Smooth muscle cell (in vitro differentiated cells): Measurements from ENCODE around the gene OSTF1. TPM values are rescaled to one million over a fixed set of nuclear protein-coding genes. Genes with fewer than 3 reads are reported as not detected.

ENCODE experiments used
- DNase-seq: peaks from one replicate; lab custom pipeline; 2025; ENCODE audit not compliant: unreplicated experiment; lab: John Stamatoyannopoulos, UW
- H2AFZ ChIP-seq: fragments of 200-600 bp; sonication (generic); 2 replicates; pipeline ENCODE4 v1.6.0; 2016; ENCODE audit warnings: antibody characterized with exemption, low read depth, mild to moderate bottlenecking
- H3F3A ChIP-seq: fragments of 200-600 bp; sonication (generic); 2 replicates; pipeline ENCODE4 v1.6.0; 2017; ENCODE audit warnings: antibody characterized with exemption, low read depth
- H3K27ac ChIP-seq: fragments of 200-600 bp; sonication (generic); 2 replicates; pipeline ENCODE4 v1.5.1; 2016; ENCODE audit warnings: low read depth, mild to moderate bottlenecking
- H3K27me3 ChIP-seq: fragments of 200-600 bp; sonication (generic); 2 replicates; pipeline ENCODE4 v1.6.1; 2016; ENCODE audit warnings: low read depth, mild to moderate bottlenecking
- H3K36me3 ChIP-seq: fragments of 200-600 bp; sonication (generic); 2 replicates; pipeline ENCODE4 v1.5.1; 2016; ENCODE audit warnings: low read depth
- H3K4me1 ChIP-seq: fragments of 200-600 bp; sonication (generic); 2 replicates; pipeline ENCODE4 v1.5.1; 2016; ENCODE audit warnings: low read depth
- H3K4me2 ChIP-seq: fragments of 200-600 bp; sonication (generic); 2 replicates; pipeline ENCODE4 v1.6.0; 2016; ENCODE audit warnings: mild to moderate bottlenecking
- H3K4me3 ChIP-seq: fragments of 200-600 bp; sonication (generic); 2 replicates; pipeline ENCODE4 v1.5.1; 2016; ENCODE audit warnings: mild to moderate bottlenecking
- H3K79me2 ChIP-seq: fragments of 200-600 bp; sonication (generic); 2 replicates; pipeline ENCODE4 v1.6.0; 2016; ENCODE audit warnings: low read depth, mild to moderate bottlenecking
- H3K9ac ChIP-seq: fragments of 200-600 bp; sonication (generic); 2 replicates; pipeline ENCODE4 v1.6.0; 2016; ENCODE audit warnings: low read depth
- H3K9me3 ChIP-seq: fragments of 200-600 bp; sonication (generic); replicated peaks from 2 replicates; pipeline ENCODE4 v1.5.1; 2016; ENCODE audit warnings: low read depth
- H4K20me1 ChIP-seq: fragments of 200-600 bp; sonication (generic); 2 replicates; pipeline ENCODE4 v1.6.0; 2016; ENCODE audit warnings: low read depth
- WGBS: methylation state at CpG from one replicate; pipeline ENCODE4 v1.1.7; 2016; ENCODE audit warnings: low lambda C conversion rate; 5-methylcytosine and 5-hydroxymethylcytosine counted together
- polyA plus RNA-seq: library from polyadenylated mRNA; unstranded; fragments of >200 nt; fragmentation: Nextera tagmentation; extraction: Ambion mirVana; gene quantifications from 2 replicates; pipeline ENCODE4 v1.2.1, GENCODE V29; 2016
- total RNA-seq: library from RNA; depleted of rRNA; stranded (reverse); fragments of >200 nt; gene quantifications from 2 replicates; pipeline ENCODE4 v1.2.3, GENCODE V29; 2014
- TF ChIP-seq, protein P1 (sequence below): fragments of 200-600 bp; sonication (generic); IDR thresholded peaks from 2 replicates; pipeline ENCODE4 v1.5.1; 2017; ENCODE audit warnings: borderline replicate concordance, mild to moderate bottlenecking, antibody characterized with exemption; ENCODE audit not compliant: insufficient read depth, poor library complexity, severe bottlenecking

Gene OSTF1
- total and polyA plus RNA-seq, 2 experiments from 2014 or later: 40.6 to 44.5 TPM

DNA sequence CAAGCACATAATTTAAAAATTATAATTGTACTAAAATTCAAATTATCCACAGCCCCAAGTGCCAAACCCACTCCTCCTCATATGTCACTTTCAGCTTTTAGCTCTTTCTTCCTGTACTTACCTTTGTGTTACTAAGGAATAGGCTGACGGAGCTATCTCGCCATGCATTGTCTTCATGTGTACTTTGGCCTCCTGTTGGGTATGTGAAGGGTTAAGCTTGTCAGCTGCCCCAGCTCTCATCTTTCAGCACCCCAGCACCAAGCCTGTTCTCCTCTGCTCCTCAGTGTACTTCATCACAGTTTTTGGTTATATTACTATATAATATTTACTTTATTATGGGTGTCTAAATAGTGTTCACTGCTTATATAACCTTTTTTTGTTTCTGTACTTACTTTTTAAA is 46.2 kb downstream of the OSTF1 start:
- H3K27me3 ChIP-seq: no peaks in the 10 kb centered on the region
- no peak overlapping the region for H3K27ac ChIP-seq
- H3F3A ChIP-seq: no peaks in the 10 kb centered on the region
- no peaks in the 10 kb centered on the region for H3K9me3 ChIP-seq
- H3K79me2 ChIP-seq: no peaks in the 10 kb centered on the region
- no peak for DNase-seq
- H3K9ac ChIP-seq: no peak overlapping the region
- H3K4me3 ChIP-seq: no peak overlapping the region
- TF ChIP-seq, protein P1, sequence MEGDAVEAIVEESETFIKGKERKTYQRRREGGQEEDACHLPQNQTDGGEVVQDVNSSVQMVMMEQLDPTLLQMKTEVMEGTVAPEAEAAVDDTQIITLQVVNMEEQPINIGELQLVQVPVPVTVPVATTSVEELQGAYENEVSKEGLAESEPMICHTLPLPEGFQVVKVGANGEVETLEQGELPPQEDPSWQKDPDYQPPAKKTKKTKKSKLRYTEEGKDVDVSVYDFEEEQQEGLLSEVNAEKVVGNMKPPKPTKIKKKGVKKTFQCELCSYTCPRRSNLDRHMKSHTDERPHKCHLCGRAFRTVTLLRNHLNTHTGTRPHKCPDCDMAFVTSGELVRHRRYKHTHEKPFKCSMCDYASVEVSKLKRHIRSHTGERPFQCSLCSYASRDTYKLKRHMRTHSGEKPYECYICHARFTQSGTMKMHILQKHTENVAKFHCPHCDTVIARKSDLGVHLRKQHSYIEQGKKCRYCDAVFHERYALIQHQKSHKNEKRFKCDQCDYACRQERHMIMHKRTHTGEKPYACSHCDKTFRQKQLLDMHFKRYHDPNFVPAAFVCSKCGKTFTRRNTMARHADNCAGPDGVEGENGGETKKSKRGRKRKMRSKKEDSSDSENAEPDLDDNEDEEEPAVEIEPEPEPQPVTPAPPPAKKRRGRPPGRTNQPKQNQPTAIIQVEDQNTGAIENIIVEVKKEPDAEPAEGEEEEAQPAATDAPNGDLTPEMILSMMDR: no peak
- no peak overlapping the region for H3K4me2 ChIP-seq
- 98% methylated on average over 2 of the region's 2 CpGs for WGBS
- no peak overlapping the region for H2AFZ ChIP-seq
- H4K20me1 ChIP-seq: no peaks in the 10 kb centered on the region
- peaks cover 13% of the 10 kb centered on the region for H3K4me1 ChIP-seq
- peaks cover 13% of the 10 kb centered on the region for H3K36me3 ChIP-seq

DNA sequence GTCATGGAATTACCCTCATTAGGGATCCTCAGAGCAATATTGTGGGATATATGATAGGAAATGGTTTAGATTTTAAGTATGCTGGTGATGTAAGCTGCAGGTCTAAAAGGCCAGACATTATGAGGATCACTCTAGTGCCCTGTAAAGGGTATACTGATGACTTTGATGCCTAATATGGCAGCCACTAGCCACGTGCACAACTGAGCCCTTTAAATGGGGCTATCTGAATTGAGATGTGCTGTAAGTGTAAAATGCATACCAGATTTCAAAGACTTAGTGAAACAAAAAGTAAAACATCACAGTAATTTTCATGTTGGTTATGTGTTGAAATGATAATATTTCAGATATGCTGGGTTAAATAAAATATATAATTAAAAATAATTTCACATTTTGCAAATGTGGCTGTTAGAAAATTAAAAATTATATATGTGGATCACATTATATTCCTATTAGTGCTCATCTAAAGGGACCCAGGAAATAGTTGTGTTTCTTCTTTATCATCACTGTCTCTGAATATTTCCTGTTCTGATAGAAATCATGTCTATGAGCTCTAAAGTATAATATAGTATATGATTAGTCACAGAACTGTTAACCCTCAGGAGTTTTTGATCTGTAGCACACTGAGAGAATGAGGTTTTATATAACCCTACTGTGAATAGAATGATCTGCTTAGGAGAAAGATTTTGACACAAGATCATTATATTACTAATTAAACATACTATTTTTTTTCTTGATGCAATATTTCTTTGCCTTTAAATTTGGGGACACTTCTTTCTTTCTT is 50.1 kb downstream of the OSTF1 start:
- DNase-seq: no peak
- no peaks in the 10 kb centered on the region for H3K79me2 ChIP-seq
- no peaks in the 10 kb centered on the region for H3K9me3 ChIP-seq
- H2AFZ ChIP-seq: no peak overlapping the region
- no peak overlapping the region for H3K9ac ChIP-seq
- H3K4me2 ChIP-seq: no peak overlapping the region
- H3K4me1 ChIP-seq: peaks cover 10% of the 10 kb centered on the region
- TF ChIP-seq, protein P1: no peak
- H3K27me3 ChIP-seq: no peaks in the 10 kb centered on the region
- peaks cover 5% of the 10 kb centered on the region for H3K36me3 ChIP-seq
- H3F3A ChIP-seq: no peaks in the 10 kb centered on the region
- H3K27ac ChIP-seq: no peak overlapping the region
- 77% methylated on average over 1 of the region's 1 CpG for WGBS
- H3K4me3 ChIP-seq: no peak overlapping the region
- H4K20me1 ChIP-seq: no peaks in the 10 kb centered on the region

DNA sequence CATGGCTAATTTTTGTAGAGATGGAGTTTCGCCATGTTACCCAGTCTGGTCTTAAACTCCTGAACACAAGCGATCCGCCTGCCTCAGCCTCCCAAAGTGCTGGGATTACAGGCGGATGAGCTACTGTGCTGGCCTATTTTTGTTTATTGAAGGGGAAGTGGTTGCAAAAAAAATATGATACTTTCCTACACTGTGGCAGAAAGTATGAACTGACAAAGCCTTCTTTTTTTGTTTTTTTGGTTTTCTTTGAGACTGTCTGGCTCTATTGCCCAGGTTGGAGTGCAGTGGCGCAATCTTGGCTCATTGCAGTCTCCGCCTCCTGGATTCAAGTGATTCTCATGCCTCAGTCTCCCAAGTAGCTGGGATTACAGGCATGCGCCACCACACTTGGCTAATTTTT is 50.9 kb downstream of the OSTF1 start:
- H3K9me3 ChIP-seq: no peaks in the 10 kb centered on the region
- TF ChIP-seq, protein P1: no peak
- H3K4me2 ChIP-seq: no peak overlapping the region
- H3K27ac ChIP-seq: no peak overlapping the region
- no peaks in the 10 kb centered on the region for H3K79me2 ChIP-seq
- H3K27me3 ChIP-seq: no peaks in the 10 kb centered on the region
- 84% methylated on average over 7 of the region's 7 CpGs for WGBS
- H3K4me1 ChIP-seq: peaks cover 2% of the 10 kb centered on the region
- no peak overlapping the region for H3K9ac ChIP-seq
- DNase-seq: no peak
- H3K36me3 ChIP-seq: peaks cover 13% of the 10 kb centered on the region
- H3F3A ChIP-seq: no peaks in the 10 kb centered on the region
- no peak overlapping the region for H2AFZ ChIP-seq
- H3K4me3 ChIP-seq: no peak overlapping the region
- H4K20me1 ChIP-seq: no peaks in the 10 kb centered on the region

DNA sequence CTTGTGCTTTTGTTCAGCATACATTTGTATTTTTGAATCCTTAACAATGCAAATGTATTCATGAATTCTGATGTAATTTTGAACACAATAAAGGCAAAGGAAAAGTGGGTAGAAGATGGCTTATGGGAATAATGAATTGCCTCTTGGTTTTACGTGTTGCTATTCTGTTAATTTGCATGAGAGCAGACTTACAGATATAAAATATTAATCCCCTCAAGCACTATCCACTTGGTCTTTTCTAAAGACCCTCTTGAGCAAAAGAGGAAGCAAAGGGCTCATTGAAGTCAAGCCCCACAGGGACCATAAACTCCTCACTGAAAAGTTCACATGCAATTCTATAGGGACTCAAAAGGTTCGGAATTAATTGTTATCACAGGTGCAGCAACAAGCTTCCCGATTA is 51.9 kb downstream of the OSTF1 start:
- no peaks in the 10 kb centered on the region for H3K4me1 ChIP-seq
- TF ChIP-seq, protein P1: no peak
- no peak overlapping the region for H3K4me2 ChIP-seq
- DNase-seq: no peak
- no peaks in the 10 kb centered on the region for H3K27me3 ChIP-seq
- no peak overlapping the region for H2AFZ ChIP-seq
- H3K9me3 ChIP-seq: peaks cover 3% of the 10 kb centered on the region
- H3K4me3 ChIP-seq: no peak overlapping the region
- no peak overlapping the region for H3K27ac ChIP-seq
- no peaks in the 10 kb centered on the region for H3F3A ChIP-seq
- H3K79me2 ChIP-seq: no peaks in the 10 kb centered on the region
- WGBS: 100% methylated on average over 3 of the region's 3 CpGs
- peaks cover 21% of the 10 kb centered on the region for H3K36me3 ChIP-seq
- H3K9ac ChIP-seq: no peak overlapping the region
- H4K20me1 ChIP-seq: no peaks in the 10 kb centered on the region
